H1 (cell line): ENCODE results near the gene FRMD4A. TPM values are rescaled to one million over a fixed set of nuclear protein-coding genes. Genes with fewer than 3 reads are reported as not detected.

Experiments used
- CTCF ChIA-PET: fragments of 300-600 bp; sonication (Branson Sonifier 250); formaldehyde crosslinking; loops from one replicate; lab custom pipeline; 2021; ENCODE audit not compliant: partially characterized antibody; lab: Charles Lee
- POLR2A ChIA-PET: fragments of 300-600 bp; sonication (Branson Sonifier 250); formaldehyde crosslinking; loops from one replicate; lab custom pipeline; 2021; ENCODE audit warnings: inconsistent platforms; ENCODE audit not compliant: partially characterized antibody; lab: Charles Lee
- DNase-seq, 2 experiments: peaks; one replicate each; pipeline versions ENCODE4 v3.0.0 to v3.0.0-alpha.2; 2010 to 2022; ENCODE audit warnings: low spot score in 2 of 2, low read depth in 1 of 2, mixed read lengths in 1 of 2
- FAIRE-seq: peaks from 2 replicates; lab custom pipeline; 2011; peaks lifted over from hg19 to GRCh38; lab: Jason Lieb, UNC
- H2AFZ ChIP-seq: 2 replicates; pipeline ENCODE4 v1.8.1; 2012; ENCODE audit warnings: low read length, inconsistent platforms
- H2AK5ac ChIP-seq: 2 replicates; pipeline ENCODE4 v1.6.1; 2013; ENCODE audit warnings: low read depth, low read length
- H2BK120ac ChIP-seq: replicated peaks from 2 replicates; pipeline ENCODE3; 2013; ENCODE audit warnings: low read depth, low read length, inconsistent platforms
- H2BK12ac ChIP-seq: 2 replicates; pipeline ENCODE4 v1.6.1; 2013; ENCODE audit warnings: low read depth, low read length
- H2BK15ac ChIP-seq: 2 replicates; pipeline ENCODE4 v1.6.1; 2013; ENCODE audit warnings: low read length
- H2BK20ac ChIP-seq: 2 replicates; pipeline ENCODE4 v1.6.1; 2013; ENCODE audit warnings: low read length
- H2BK5ac ChIP-seq: 2 replicates; pipeline ENCODE4 v1.6.1; 2013; ENCODE audit warnings: low read depth, low read length
- H3K14ac ChIP-seq: 2 replicates; pipeline ENCODE4 v1.6.1; 2013; ENCODE audit warnings: inconsistent platforms; ENCODE audit not compliant: insufficient read length
- H3K18ac ChIP-seq: 2 replicates; pipeline ENCODE4 v1.6.1; 2013; ENCODE audit warnings: low read length; ENCODE audit errors: extremely low read depth
- H3K23ac ChIP-seq: 2 replicates; pipeline ENCODE4 v1.6.1; 2013; ENCODE audit warnings: inconsistent platforms; ENCODE audit not compliant: insufficient read length
- H3K23me2 ChIP-seq: 2 replicates; pipeline ENCODE4 v1.6.1; 2013; ENCODE audit warnings: low read depth, low read length
- H3K27ac ChIP-seq: 2 replicates; pipeline ENCODE4 v1.6.1; 2011; ENCODE audit warnings: low read depth, low read length, inconsistent platforms
- H3K27me3 ChIP-seq, 4 experiments: replicated peaks in 1 of 4; 1 replicate in 1 of 4; 2 replicates in 3 of 4; pipeline versions ENCODE4 v1.6.1 to v1.8.1; 2011 to 2013; ENCODE audit warnings: low read length in 3 of 4, mild to moderate bottlenecking in 3 of 4, inconsistent platforms in 2 of 4, mixed read lengths in 2 of 4, moderate library complexity in 1 of 4; ENCODE audit not compliant: control insufficient read depth in 3 of 4, insufficient read depth in 3 of 4; ENCODE audit errors: extremely low read depth in 1 of 4
- H3K36me3 ChIP-seq, 4 experiments: 2 replicates each; pipeline versions ENCODE4 v1.6.1 to v1.8.1; 2011 to 2013; ENCODE audit warnings: mild to moderate bottlenecking in 4 of 4, low read length in 3 of 4, moderate library complexity in 2 of 4, control low read depth in 1 of 4, inconsistent platforms in 1 of 4; ENCODE audit not compliant: insufficient read depth in 4 of 4, control insufficient read depth in 2 of 4
- H3K4ac ChIP-seq: replicated peaks from 2 replicates; pipeline ENCODE3; 2013; ENCODE audit warnings: low read length, low read depth, mixed read lengths, inconsistent platforms; ENCODE audit not compliant: insufficient read length
- H3K4me1 ChIP-seq, 4 experiments: replicated peaks in 1 of 4; 1 replicate in 1 of 4; 2 replicates in 3 of 4; pipeline versions ENCODE4 v1.6.1 to v1.8.1; 2011 to 2013; ENCODE audit warnings: low read length in 3 of 4, inconsistent platforms in 2 of 4, mixed read lengths in 1 of 4; ENCODE audit not compliant: insufficient read depth in 4 of 4, control insufficient read depth in 3 of 4
- H3K4me2 ChIP-seq, 2 experiments: 2 replicates each; pipeline versions ENCODE4 v1.6.1 to v1.8.1; 2011 to 2013; ENCODE audit warnings: low read depth in 2 of 2, low read length in 2 of 2, control low read depth in 1 of 2, inconsistent platforms in 1 of 2, mild to moderate bottlenecking in 1 of 2; ENCODE audit not compliant: insufficient read depth in 1 of 2
- H3K4me3 ChIP-seq, 4 experiments: fragments of 200-600, 300-600 bp in 1 of 4; sonication (generic), shearing (Covaris generic), sonication (Bioruptor Twin) in 1 of 4; 2 replicates each; pipeline versions ENCODE4 v1.5.1 to v1.8.1; 2011 to 2016; ENCODE audit warnings: low read length in 4 of 4, low read depth in 3 of 4, control low read depth in 2 of 4, inconsistent platforms in 2 of 4, mild to moderate bottlenecking in 2 of 4, mixed read lengths in 1 of 4, moderate library complexity in 1 of 4; ENCODE audit not compliant: insufficient read depth in 2 of 4; ENCODE audit errors: extremely low read depth in 1 of 4
- H3K56ac ChIP-seq: replicated peaks from 2 replicates; pipeline ENCODE3; 2013; ENCODE audit warnings: low read depth, mild to moderate bottlenecking, mixed read lengths, low read length, inconsistent platforms; ENCODE audit not compliant: insufficient read length
- H3K79me1 ChIP-seq: 2 replicates; pipeline ENCODE4 v1.6.1; 2013; ENCODE audit warnings: low read depth, low read length, control low read depth
- H3K79me2 ChIP-seq, 2 experiments: 2 replicates each; pipeline versions ENCODE4 v1.6.1 to v1.8.1; 2012 to 2013; ENCODE audit warnings: low read length in 2 of 2, mild to moderate bottlenecking in 2 of 2, inconsistent platforms in 1 of 2; ENCODE audit not compliant: insufficient read depth in 2 of 2, control insufficient read depth in 1 of 2
- H3K9ac ChIP-seq, 4 experiments: replicated peaks in 1 of 4; 1 replicate in 1 of 4; 2 replicates in 3 of 4; pipeline versions ENCODE4 v1.6.1 to v1.8.1; 2011 to 2013; ENCODE audit warnings: low read depth in 3 of 4, low read length in 3 of 4, control low read depth in 2 of 4, mild to moderate bottlenecking in 2 of 4, moderate library complexity in 2 of 4, inconsistent platforms in 1 of 4; ENCODE audit errors: extremely low read depth in 1 of 4
- H3K9me3 ChIP-seq, 2 experiments: 2 replicates each; pipeline versions ENCODE4 v1.6.1 to v1.8.1; 2012 to 2013; ENCODE audit warnings: mild to moderate bottlenecking in 2 of 2, moderate library complexity in 2 of 2, control low read depth in 1 of 2, inconsistent platforms in 1 of 2, low read depth in 1 of 2, low read length in 1 of 2, mixed read lengths in 1 of 2; ENCODE audit not compliant: insufficient read depth in 2 of 2
- H4K20me1 ChIP-seq, 2 experiments: replicated peaks in 1 of 2; 2 replicates each; pipeline versions ENCODE3 to v1.8.1; 2011 to 2013; ENCODE audit warnings: inconsistent platforms in 2 of 2, low read length in 2 of 2, mild to moderate bottlenecking in 1 of 2; ENCODE audit not compliant: insufficient read depth in 2 of 2, control insufficient read depth in 1 of 2
- H4K5ac ChIP-seq: 2 replicates; pipeline ENCODE4 v1.6.1; 2013; ENCODE audit warnings: low read length, low read depth, mixed read lengths, inconsistent platforms; ENCODE audit not compliant: insufficient read length
- H4K8ac ChIP-seq: 2 replicates; pipeline ENCODE4 v1.8.0; 2013; ENCODE audit warnings: mild to moderate bottlenecking, moderate library complexity, low read length, inconsistent platforms; ENCODE audit not compliant: insufficient read depth; ENCODE audit errors: extremely low read depth
- H4K91ac ChIP-seq: replicated peaks from 2 replicates; pipeline ENCODE3; 2013; ENCODE audit warnings: low read length, mixed read lengths, inconsistent platforms; ENCODE audit not compliant: insufficient read length
- CHD1 ChIP-seq: IDR thresholded peaks from 2 replicates; pipeline ENCODE4 v1.6.1; 2012; ENCODE audit warnings: low read depth, low read length, improper control_type of control experiment
- FOSL1 ChIP-seq: IDR thresholded peaks from 2 replicates; pipeline ENCODE4 v1.6.1; 2011; ENCODE audit warnings: mild to moderate bottlenecking, low read depth, low read length, moderate library complexity; ENCODE audit not compliant: insufficient read depth
- KDM1A ChIP-seq: fragments of 200-600, 300-600 bp; sonication (generic); IDR thresholded peaks from 2 replicates; pipeline ENCODE4 v1.7.1; 2016; ENCODE audit warnings: mild to moderate bottlenecking, low read length, borderline replicate concordance
- KDM4A ChIP-seq: IDR thresholded peaks from one replicate; pipeline ENCODE4 v1.7.1; 2012; ENCODE audit warnings: low read depth, mild to moderate bottlenecking, moderate library complexity, low read length, inconsistent platforms; ENCODE audit not compliant: severe bottlenecking
- KDM5A ChIP-seq: fragments of 200-600 bp; IDR thresholded peaks from 2 replicates; pipeline ENCODE4 v1.7.1; 2012; ENCODE audit warnings: mild to moderate bottlenecking, low read length, inconsistent platforms, mixed read lengths
- SIN3A ChIP-seq, 2 experiments: IDR thresholded peaks in 1 of 2; conservative IDR thresholded peaks in 1 of 2; 2 replicates each; pipeline ENCODE4 v1.6.1; 2011 to 2012; ENCODE audit warnings: low read length in 2 of 2, improper control_type of control experiment in 1 of 2, low read depth in 1 of 2, mild to moderate bottlenecking in 1 of 2
- SIX5 ChIP-seq: IDR thresholded peaks from 2 replicates; pipeline ENCODE4 v1.6.1; 2011; ENCODE audit warnings: mild to moderate bottlenecking, low read depth, low read length
- SRF ChIP-seq: IDR thresholded peaks from 2 replicates; pipeline ENCODE4 v1.6.1; 2011; ENCODE audit warnings: mild to moderate bottlenecking, low read depth, low read length, moderate library complexity
- TAF7 ChIP-seq: optimal IDR thresholded peaks from 2 replicates; pipeline ENCODE3; 2011; ENCODE audit warnings: low read depth, mild to moderate bottlenecking, inconsistent platforms, low read length, moderate library complexity, borderline replicate concordance
- YY1 ChIP-seq: IDR thresholded peaks from 2 replicates; pipeline ENCODE4 v1.6.1; 2011; ENCODE audit warnings: low read depth, mild to moderate bottlenecking, low read length
- WGBS, 2 experiments: shearing (Covaris generic) in 1 of 2; methylation state at CpG; one replicate each; pipeline versions ENCODE4 v1.1.6 to v1.1.7; 2013 to 2015; ENCODE audit warnings: low lambda C conversion rate in 2 of 2, mixed read lengths in 2 of 2, inconsistent platforms in 1 of 2, low coverage in 1 of 2, missing lambda C conversion rate in 1 of 2; ENCODE audit not compliant: insufficient replicate concordance in 2 of 2, insufficient coverage in 1 of 2, insufficient read length in 1 of 2; ENCODE audit errors: extremely low coverage in 1 of 2, missing lambda C conversion rate in 1 of 2; 5-methylcytosine and 5-hydroxymethylcytosine counted together
- polyA plus RNA-seq, 7 experiments: library from polyadenylated mRNA; depleted of rRNA in 3 of 7; stranded (reverse) in 5 of 7; unstranded in 2 of 7; fragments of >200 nt in 5 of 7; fragments of 200-250 nt in 2 of 7; gene quantifications; 1 replicate in 5 of 7; 2 replicates in 1 of 7; 4 replicates in 1 of 7; pipeline versions ENCODE4 v1.2.1 to v1.2.3, GENCODE V29; 2011 to 2013; ENCODE audit warnings: missing spikeins in 2 of 7, mixed read lengths in 2 of 7
- total RNA-seq: library from RNA; stranded (reverse); fragmentation: NEBNext Ultra II Directional; extraction: Animal tissue kit (Norgen Biotek cat#: 25700); gene quantifications from 2 replicates; pipeline ENCODE4 v1.2.1, GENCODE V29; 2021
- TF ChIP-seq, protein P1 (sequence below): IDR thresholded peaks from 2 replicates; pipeline ENCODE4 v1.6.1; 2011; ENCODE audit warnings: low read depth, mild to moderate bottlenecking, low read length; ENCODE audit not compliant: insufficient read depth

Gene FRMD4A
- total and polyA plus RNA-seq, 2 of the 8 experiments (the other 6 are each of a cell fraction or from before 2014, with no cell fraction given) = 38.6 to 39.6 TPM

DNA sequence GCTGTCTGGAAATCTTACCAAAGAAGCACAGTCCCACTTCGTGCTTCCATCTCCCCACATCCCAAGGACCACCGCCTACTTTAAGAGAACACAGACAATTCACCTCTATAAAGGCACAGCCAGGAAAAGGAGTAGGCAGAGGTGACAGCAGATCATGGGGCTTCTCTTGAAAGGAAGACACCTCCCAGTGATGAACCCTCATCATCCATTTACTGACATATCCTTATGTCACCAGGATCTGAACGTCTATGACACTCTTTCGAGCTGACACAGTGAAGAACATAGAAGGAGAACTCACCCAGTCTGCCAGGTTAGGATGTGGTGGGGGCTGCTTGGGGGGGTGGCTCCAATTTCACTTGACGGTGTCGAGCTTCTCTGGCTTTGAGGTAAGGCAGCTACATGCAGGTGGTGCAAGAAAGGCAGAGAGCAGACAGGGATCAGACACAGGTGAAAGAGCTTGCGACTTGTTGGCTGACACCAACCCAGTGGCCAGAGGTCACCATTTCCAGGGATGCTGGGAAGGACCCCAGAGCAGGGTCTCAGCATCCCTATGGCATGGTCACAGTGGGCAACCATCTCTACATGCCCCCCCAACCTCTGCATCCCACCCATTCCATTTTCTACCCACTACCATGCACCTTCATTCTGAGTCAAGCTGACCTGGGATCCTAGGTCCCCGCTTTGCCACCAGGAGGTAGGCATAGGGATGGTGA, 676.5 kb downstream of the FRMD4A start:
- WGBS, 2 experiments = 95% methylated on average over 8 of the region's 8 CpGs; no CpG with 5 or more reads in 1 of the 2 experiments
- CTCF ChIA-PET = interaction anchor here (0.6 to 4.9 kb wide), 2 partner anchors 39 to 881 kb away, joined by 3 to 29 read pairs; no protein-coding TSS in a partner anchor
- Histone ChIP-seq H4K91ac (no peak overlapping the region), H3K27ac (no peak overlapping the region), H2AFZ (no peak overlapping the region), H2BK12ac (no peak overlapping the region), H3K23me2 (no peaks in the 10 kb centered on the region), H3K14ac (no peak overlapping the region), H3K56ac (no peak overlapping the region), H2BK20ac (no peak overlapping the region), H3K4me1 (no peaks in the 10 kb centered on the region), H3K9me3 (no peaks in the 10 kb centered on the region), H3K23ac (no peak overlapping the region), H2BK15ac (no peak overlapping the region), H3K4me2 (no peak overlapping the region), H2AK5ac (no peak overlapping the region), H3K27me3 (no peaks in the 10 kb centered on the region), H4K5ac (no peak overlapping the region), H3K36me3 (peaks cover 4 to 45% (median 14%) of the 10 kb centered on the region in 4 experiments; a peak in 6 of 8 replicates), H3K79me2 (no peaks in the 10 kb centered on the region), H2BK5ac (no peak overlapping the region), H4K8ac (no peak overlapping the region; the same call in 1 of the 2 replicates), H3K9ac (no peak overlapping the region), H2BK120ac (no peak overlapping the region), H3K4ac (no peak overlapping the region), H4K20me1 (no peaks in the 10 kb centered on the region), H3K18ac (no peak overlapping the region), H3K4me3 (no peak overlapping the region), H3K79me1 (no peaks in the 10 kb centered on the region)
- FAIRE-seq = no peak
- DNase-seq = peak in 1 of 2 experiments; percentile 14
- POLR2A ChIA-PET = interaction anchor here (0.9 kb wide), 1 partner anchor 34 kb away, joined by 4 read pairs; no protein-coding TSS in a partner anchor
- TF ChIP-seq SRF = no peak
- TF ChIP-seq FOSL1 = no peak
- TF ChIP-seq YY1 = no peak
- TF ChIP-seq SIX5 = no peak
- TF ChIP-seq KDM4A = no peak
- no peak for TF ChIP-seq KDM1A
- TF ChIP-seq CHD1 = no peak
- TF ChIP-seq, protein P1, sequence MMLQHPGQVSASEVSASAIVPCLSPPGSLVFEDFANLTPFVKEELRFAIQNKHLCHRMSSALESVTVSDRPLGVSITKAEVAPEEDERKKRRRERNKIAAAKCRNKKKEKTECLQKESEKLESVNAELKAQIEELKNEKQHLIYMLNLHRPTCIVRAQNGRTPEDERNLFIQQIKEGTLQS = no peak
- TF ChIP-seq KDM5A = no peak
- TF ChIP-seq TAF7 = no peak
- no peak for TF ChIP-seq SIN3A (conservative IDR thresholded peaks at IDR 0.05 in 1 of 2, IDR thresholded peaks at IDR 0.05 in 1 of 2; ENCODE audit: low read depth in 1 of 2, low read length in 2 of 2)
